IPS DF 6.9 (cell line): Measurements from ENCODE around the gene NIPSNAP3A.

Experiments used
- DNase-seq: peaks from one replicate; pipeline ENCODE4 v3.0.0-alpha.2; 2013; ENCODE audit warnings: low read depth, low spot score
- H3K27ac ChIP-seq: one replicate; pipeline ENCODE4 v1.5.1; 2013; ENCODE audit warnings: low read length, control low read depth
- H3K27me3 ChIP-seq: 2 replicates; pipeline ENCODE4 v1.6.1; 2013; ENCODE audit warnings: mild to moderate bottlenecking, low read length; ENCODE audit not compliant: control insufficient read depth, insufficient read depth
- H3K36me3 ChIP-seq: 2 replicates; pipeline ENCODE4 v1.6.1; 2013; ENCODE audit warnings: low read length; ENCODE audit not compliant: control insufficient read depth, insufficient read depth
- H3K4me1 ChIP-seq: 2 replicates; pipeline ENCODE4 v1.6.1; 2013; ENCODE audit warnings: low read length; ENCODE audit not compliant: control insufficient read depth, insufficient read depth
- H3K4me3 ChIP-seq: 2 replicates; pipeline ENCODE4 v1.5.1; 2013; ENCODE audit warnings: mild to moderate bottlenecking, low read length
- H3K9me3 ChIP-seq: 2 replicates; pipeline ENCODE4 v1.6.1; 2013; ENCODE audit warnings: low read length, inconsistent platforms; ENCODE audit not compliant: control insufficient read depth, insufficient read depth
- WGBS: extraction: QIAGEN DNeasy Blood & Tissue Kit; methylation state at CpG from one replicate; pipeline ENCODE4 v1.1.7; 2013; ENCODE audit warnings: mixed read lengths, missing lambda C conversion rate; ENCODE audit not compliant: insufficient read length, insufficient coverage; 5-methylcytosine and 5-hydroxymethylcytosine counted together

NIPSNAP3A gene

GRCh38 chr9:104784098-104784497 is 36.6 kb downstream of the NIPSNAP3A start:
- Histone ChIP-seq H3K4me1 (no peaks in the 10 kb centered on the region), H3K27ac (no peak overlapping the region), H3K4me3 (no peak overlapping the region), H3K27me3 (no peaks in the 10 kb centered on the region), H3K9me3 (no peaks in the 10 kb centered on the region), H3K36me3 (no peaks in the 10 kb centered on the region)
- DNase-seq: no peak
- WGBS: no CpG with 5 or more reads among the region's 2 CpGs

GRCh38 chr9:104786293-104786692 is 38.8 kb downstream of the NIPSNAP3A start:
- no peak overlapping the region for H3K4me3 ChIP-seq
- no peaks in the 10 kb centered on the region for H3K27me3 ChIP-seq
- H3K27ac ChIP-seq: no peak overlapping the region
- H3K9me3 ChIP-seq: no peaks in the 10 kb centered on the region
- DNase-seq: no peak
- H3K36me3 ChIP-seq: no peaks in the 10 kb centered on the region
- WGBS: no CpG with 5 or more reads among the region's 1 CpG
- H3K4me1 ChIP-seq: no peaks in the 10 kb centered on the region

DNA sequence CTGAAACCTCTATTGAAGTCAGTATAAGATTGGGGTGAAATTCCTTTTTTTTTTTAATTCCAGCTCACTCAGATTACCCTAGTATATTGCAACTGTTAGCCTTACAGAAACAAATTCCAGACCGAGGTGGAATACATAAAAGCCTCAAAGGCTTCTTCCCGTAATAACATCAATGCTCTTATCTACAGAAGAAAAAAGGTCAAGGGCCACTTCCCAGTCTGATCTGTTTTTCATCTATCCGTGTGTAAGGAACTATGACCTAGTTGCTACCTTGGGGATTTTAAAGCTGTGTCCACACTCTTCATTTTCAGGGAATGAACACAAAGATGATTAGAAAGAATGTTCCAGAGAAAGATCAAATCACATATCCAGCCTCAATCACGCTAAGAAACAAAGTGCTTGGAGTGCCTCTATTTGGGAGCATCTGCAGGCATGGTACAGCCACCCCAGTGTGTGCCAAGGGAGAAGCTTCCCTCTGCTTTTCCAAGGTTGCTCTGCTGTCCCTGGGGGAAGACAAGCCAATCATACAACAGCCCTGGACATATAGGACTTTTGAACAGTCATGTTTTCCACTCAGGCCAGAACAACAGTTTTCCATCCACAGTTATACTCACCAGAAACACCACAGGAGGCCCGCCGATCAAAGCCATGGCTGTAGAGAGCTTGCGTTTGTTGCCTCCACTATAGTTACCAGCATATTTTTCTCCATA is 40.0 kb downstream of the NIPSNAP3A start:
- no CpG with 5 or more reads among the region's 7 CpGs for WGBS
- no peak for DNase-seq
- no peaks in the 10 kb centered on the region for H3K27me3 ChIP-seq
- no peaks in the 10 kb centered on the region for H3K4me1 ChIP-seq
- H3K4me3 ChIP-seq: no peak overlapping the region
- H3K36me3 ChIP-seq: no peaks in the 10 kb centered on the region
- H3K27ac ChIP-seq: no peak overlapping the region
- H3K9me3 ChIP-seq: no peaks in the 10 kb centered on the region

GRCh38 chr9:104788251-104788650 is 40.8 kb downstream of the NIPSNAP3A start:
- DNase-seq: no peak
- H3K27ac ChIP-seq: no peak overlapping the region
- H3K4me3 ChIP-seq: no peak overlapping the region
- WGBS: no CpG with 5 or more reads among the region's 3 CpGs
- H3K9me3 ChIP-seq: no peaks in the 10 kb centered on the region
- H3K36me3 ChIP-seq: no peaks in the 10 kb centered on the region
- no peaks in the 10 kb centered on the region for H3K27me3 ChIP-seq
- H3K4me1 ChIP-seq: no peaks in the 10 kb centered on the region

GRCh38 chr9:104794070-104794469 is 46.6 kb downstream of the NIPSNAP3A start:
- Histone ChIP-seq H3K4me3 (no peak overlapping the region), H3K9me3 (no peaks in the 10 kb centered on the region), H3K4me1 (no peaks in the 10 kb centered on the region), H3K27me3 (no peaks in the 10 kb centered on the region), H3K27ac (no peak overlapping the region), H3K36me3 (peaks cover 2% of the 10 kb centered on the region; the same call in 1 of the 2 replicates)
- no peak for DNase-seq
- WGBS: no CpG with 5 or more reads among the region's 2 CpGs

DNA sequence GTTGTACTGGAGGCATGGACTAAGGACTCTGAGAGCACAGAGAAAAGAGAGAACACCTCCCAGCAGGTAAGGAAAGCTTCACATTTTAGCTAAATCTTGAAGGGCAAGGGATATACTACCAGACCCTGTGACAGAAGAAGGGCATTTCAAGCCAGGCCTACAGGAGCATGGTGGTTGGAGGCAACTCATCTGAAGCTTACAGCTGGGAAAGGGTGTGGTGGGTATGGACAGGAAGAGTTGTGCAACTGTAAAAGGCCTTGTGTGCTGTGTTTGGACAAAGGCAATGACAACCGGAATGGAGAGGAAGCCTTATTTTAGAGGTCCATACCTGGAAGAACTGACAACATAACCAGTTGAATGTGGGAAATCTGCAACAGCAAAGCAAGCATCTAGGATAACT is 47.6 kb downstream of the NIPSNAP3A start:
- Histone ChIP-seq H3K27me3 (no peaks in the 10 kb centered on the region), H3K36me3 (peaks cover 2% of the 10 kb centered on the region; the same call in 1 of the 2 replicates), H3K4me3 (no peak overlapping the region), H3K4me1 (no peaks in the 10 kb centered on the region), H3K27ac (no peak overlapping the region), H3K9me3 (no peaks in the 10 kb centered on the region)
- no peak for DNase-seq
- no CpG with 5 or more reads among the region's 1 CpG for WGBS

- Histone ChIP-seq H3K27me3 (no peaks in the 10 kb centered on the region), H3K4me1 (no peaks in the 10 kb centered on the region), H3K9me3 (no peaks in the 10 kb centered on the region), H3K4me3 (no peak overlapping the region), H3K27ac (no peak overlapping the region), H3K36me3 (peaks cover 2% of the 10 kb centered on the region; the same call in 1 of the 2 replicates)
- DNase-seq: no peak
- no CpG with 5 or more reads among the region's 3 CpGs for WGBS
Observed at GRCh38 chr9:104795857-104796256, 48.4 kb downstream of the NIPSNAP3A start.

DNA sequence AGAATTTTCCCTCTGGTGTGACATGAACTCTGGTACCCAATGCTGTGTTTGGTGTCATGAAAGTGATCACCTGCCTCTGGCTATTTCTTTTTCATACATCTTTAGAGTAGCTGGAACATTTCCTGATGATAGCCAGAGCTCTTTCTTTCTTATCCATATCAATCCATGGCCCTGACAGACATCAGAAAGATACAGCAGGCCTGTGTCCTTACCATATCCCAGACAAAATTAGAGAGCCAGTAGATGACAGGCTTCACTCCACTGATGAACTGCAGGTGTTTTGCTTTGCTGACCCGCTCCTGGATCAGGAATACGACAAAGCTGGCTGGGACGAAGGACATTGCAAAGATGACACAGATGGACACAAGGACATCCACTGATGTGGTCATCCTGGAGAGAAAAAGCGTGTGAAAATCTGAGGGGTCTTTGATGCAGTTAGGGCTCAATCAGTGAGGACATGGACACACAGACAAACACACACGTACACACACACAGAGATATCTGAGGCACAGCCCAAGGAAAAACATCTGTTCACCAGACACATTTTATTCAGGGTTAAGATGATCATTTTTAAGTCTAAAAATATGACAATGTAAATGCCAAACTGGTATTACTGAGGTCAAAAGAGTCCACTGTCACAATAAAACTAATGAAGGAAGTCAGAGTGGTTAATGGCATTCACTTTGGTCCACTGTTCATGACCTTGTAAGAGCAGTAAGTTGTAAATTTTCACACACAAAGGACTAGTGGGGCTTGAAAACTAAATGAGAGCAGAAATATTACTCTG is 50.9 kb downstream of the NIPSNAP3A start:
- H3K27me3 ChIP-seq: no peaks in the 10 kb centered on the region; the same call in 1 of the 2 replicates
- H3K36me3 ChIP-seq: peaks cover 2% of the 10 kb centered on the region; the same call in 1 of the 2 replicates
- no peak for DNase-seq
- H3K4me3 ChIP-seq: no peak overlapping the region
- no CpG with 5 or more reads among the region's 5 CpGs for WGBS
- no peaks in the 10 kb centered on the region for H3K9me3 ChIP-seq
- no peak overlapping the region for H3K27ac ChIP-seq
- H3K4me1 ChIP-seq: no peaks in the 10 kb centered on the region

GRCh38 chr9:104800068-104800785 is 52.7 kb downstream of the NIPSNAP3A start:
- Histone ChIP-seq H3K27ac (no peak overlapping the region), H3K4me3 (no peak overlapping the region), H3K36me3 (no peaks in the 10 kb centered on the region), H3K9me3 (no peaks in the 10 kb centered on the region), H3K27me3 (no peaks in the 10 kb centered on the region; the same call in 1 of the 2 replicates), H3K4me1 (no peaks in the 10 kb centered on the region)
- no peak for DNase-seq
- WGBS: no CpG with 5 or more reads among the region's 7 CpGs

DNA sequence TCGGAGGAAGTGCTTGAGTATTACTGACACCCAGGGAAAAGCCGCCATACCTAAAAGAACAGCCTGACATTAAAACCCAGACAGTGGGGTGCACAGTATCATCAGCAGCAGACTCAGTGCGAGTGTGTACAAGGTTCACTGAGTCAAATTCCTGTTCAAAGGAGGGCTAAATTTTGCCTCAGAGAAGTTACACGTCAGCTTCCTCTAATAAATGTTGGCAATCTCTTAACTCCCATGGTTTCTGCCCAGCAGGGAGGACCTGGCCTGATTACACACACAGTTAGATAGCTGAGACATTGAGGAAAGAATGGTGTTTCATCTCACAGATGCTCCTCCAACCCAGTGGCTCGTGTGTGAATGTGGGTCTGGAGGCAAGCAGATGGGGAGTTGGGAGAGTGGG is 54.6 kb downstream of the NIPSNAP3A start:
- Histone ChIP-seq H3K9me3 (no peaks in the 10 kb centered on the region), H3K27ac (no peak overlapping the region), H3K4me1 (no peaks in the 10 kb centered on the region), H3K27me3 (no peaks in the 10 kb centered on the region; the same call in 1 of the 2 replicates), H3K4me3 (no peak overlapping the region), H3K36me3 (no peaks in the 10 kb centered on the region)
- no CpG with 5 or more reads among the region's 5 CpGs for WGBS
- DNase-seq: no peak
